ENCODE data around the gene CFAP43. TPM values are rescaled to one million over a fixed set of nuclear protein-coding genes. Genes with fewer than 3 reads are reported as not detected.

CFAP43 gene
- total RNA-seq, 2 donors from 2014 or later: 0.12 TPM; not detected in 1

- no peaks in the 10 kb centered on the region for H3K36me3 ChIP-seq
- no peak for DNase-seq (ENCODE audit: low spot score)
- no peak overlapping the region for H3K4me3 ChIP-seq
Measured at GRCh38 chr10:104274762-104275721, 42.9 kb upstream of the CFAP43 start.

GRCh38 chr10:104273899-104274575 lies 41.9 kb upstream of the CFAP43 start:
- Histone ChIP-seq H3K4me1 (peaks cover 0 to 13% of the 10 kb centered on the region in 2 donors), H3K4me3 (no peak overlapping the region), H3K36me3 (no peaks in the 10 kb centered on the region), H3K27me3 (no peaks in the 10 kb centered on the region), H3K9me3 (no peaks in the 10 kb centered on the region), H3K27ac (no peak overlapping the region)
- no peak for TF ChIP-seq CTCF (IDR thresholded peaks at IDR 0.05)
- no peak for DNase-seq (ENCODE audit: low spot score)

More at GRCh38 chr10:104274762-104275721, 42.9 kb upstream of the CFAP43 start:
- no peaks in the 10 kb centered on the region for H3K9me3 ChIP-seq
- H3K27me3 ChIP-seq: no peaks in the 10 kb centered on the region
- peaks cover 0 to 8% of the 10 kb centered on the region in 2 donors for H3K4me1 ChIP-seq
- H3K27ac ChIP-seq: no peak overlapping the region
- peak; percentile 70 to 86 for TF ChIP-seq CTCF (IDR thresholded peaks at IDR 0.05)

GRCh38 chr10:104273286-104273685 lies 41.1 kb upstream of the CFAP43 start:
- no peaks in the 10 kb centered on the region for H3K36me3 ChIP-seq
- H3K4me1 ChIP-seq: peaks cover 0 to 16% of the 10 kb centered on the region in 2 donors
- no peak for DNase-seq (ENCODE audit: low spot score)
- H3K27ac ChIP-seq: no peak overlapping the region
- H3K27me3 ChIP-seq: no peaks in the 10 kb centered on the region
- TF ChIP-seq CTCF (IDR thresholded peaks at IDR 0.05): no peak
- no peak overlapping the region for H3K4me3 ChIP-seq
- no peaks in the 10 kb centered on the region for H3K9me3 ChIP-seq

- peak within 1 kb of the TSS; percentile 70 to 87 for H3K4me3 ChIP-seq
- no peak for TF ChIP-seq CTCF (IDR thresholded peaks at IDR 0.05)
- no peaks in the 10 kb centered on the region for H3K27me3 ChIP-seq
- peaks cover 0 to 13% of the 10 kb centered on the region in 2 donors for H3K4me1 ChIP-seq
- peak within 1 kb of the TSS; percentile 78 to 84 for H3K27ac ChIP-seq
- peaks cover 41% of the 10 kb centered on the region for H3K36me3 ChIP-seq
- H3K9me3 ChIP-seq: no peaks in the 10 kb centered on the region
- DNase-seq (ENCODE audit: low spot score): peak; percentile 100
Measured at GRCh38 chr10:104268713-104269645, 36.8 kb upstream of the CFAP43 start, which contains the start of gene GSTO2. TSS of gene GSTO2 (plus strand) at chr10:104269184. CDS start at chr10:104274916, 5,732 bp downstream.

- H3K9me3 ChIP-seq: no peaks in the 10 kb centered on the region
- peak overlapping the region; percentile 70 to 87 for H3K4me3 ChIP-seq
- no peak for DNase-seq (ENCODE audit: low spot score)
- peak overlapping the region; percentile 78 to 84 for H3K27ac ChIP-seq
- peaks cover 47% of the 10 kb centered on the region for H3K36me3 ChIP-seq
- no peaks in the 10 kb centered on the region for H3K27me3 ChIP-seq
- no peak for TF ChIP-seq CTCF (IDR thresholded peaks at IDR 0.05)
- H3K4me1 ChIP-seq: peaks cover 0 to 13% of the 10 kb centered on the region in 2 donors
Measured at GRCh38 chr10:104268405-104268712, 36.2 kb upstream of the CFAP43 start.
